Measurements from ENCODE around the gene SLC9A9. TPM values are rescaled to one million over a fixed set of nuclear protein-coding genes. Genes with fewer than 3 reads are reported as not detected.

SLC9A9 gene
- total RNA-seq, 1 experiment from 2014 or later = 1.4 TPM

DNA sequence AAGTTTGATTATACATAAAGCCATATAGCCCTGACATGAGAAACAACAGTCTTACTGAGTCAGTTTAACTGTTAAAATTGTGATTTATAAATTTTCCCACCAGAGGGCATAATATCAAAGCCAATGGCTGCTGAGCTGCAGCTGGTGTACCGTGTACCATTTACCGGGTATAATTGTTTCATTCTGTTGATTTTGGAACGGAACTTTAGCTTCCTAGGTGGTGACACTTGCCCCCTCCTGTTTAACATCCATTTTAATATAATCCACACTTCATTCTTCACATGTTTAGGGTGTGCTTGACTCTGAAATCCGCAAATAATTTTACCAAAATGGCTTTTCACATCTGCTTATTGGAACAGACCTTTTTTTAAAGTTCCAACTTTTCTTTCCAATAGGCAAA, 72.8 kb downstream of the SLC9A9 start:
- H3K27me3 ChIP-seq (replicated peaks; ENCODE audit: insufficient read depth, low read depth, low read length, poor library complexity) = no peaks in the 10 kb centered on the region
- no peak for TF ChIP-seq EZH2 (IDR thresholded peaks at IDR 0.05; ENCODE audit: borderline replicate concordance, low read depth, low read length, poor library complexity, severe bottlenecking)
- TF ChIP-seq CTCF (conservative IDR thresholded peaks at IDR 0.05; ENCODE audit: low read depth, low read length) = peak; percentile 64
- no TSS peak for BruUV-seq (replicated peaks)
- H3K4me1 ChIP-seq (ENCODE audit: insufficient read depth, low read length, poor library complexity, severe bottlenecking) = no peaks in the 10 kb centered on the region
- peak; percentile 56 for DNase-seq (ENCODE audit: low spot score)
- ChIA-PET CTCF (no interaction called here), POLR2A (ENCODE audit: low non-redundant PET) (no interaction called here)
- H3K9me3 ChIP-seq (ENCODE audit: low read depth, low read length, poor library complexity, severe bottlenecking) = no peaks in the 10 kb centered on the region
- no peaks in the 10 kb centered on the region for H3K36me3 ChIP-seq (ENCODE audit: insufficient read depth, low read length, poor library complexity, severe bottlenecking)
- intact Hi-C loops (cut with micrococcal nuclease; ENCODE audit: unreplicated experiment) = loop anchor here (5.0 kb wide), 1 partner anchor 177 kb away; no protein-coding TSS in a partner anchor
- H3K4me3 ChIP-seq (ENCODE audit: low read depth, low read length, poor library complexity, severe bottlenecking) = no peak overlapping the region
- H3K27ac ChIP-seq (ENCODE audit: low read depth, low read length, poor library complexity, severe bottlenecking) = no peak overlapping the region

DNA sequence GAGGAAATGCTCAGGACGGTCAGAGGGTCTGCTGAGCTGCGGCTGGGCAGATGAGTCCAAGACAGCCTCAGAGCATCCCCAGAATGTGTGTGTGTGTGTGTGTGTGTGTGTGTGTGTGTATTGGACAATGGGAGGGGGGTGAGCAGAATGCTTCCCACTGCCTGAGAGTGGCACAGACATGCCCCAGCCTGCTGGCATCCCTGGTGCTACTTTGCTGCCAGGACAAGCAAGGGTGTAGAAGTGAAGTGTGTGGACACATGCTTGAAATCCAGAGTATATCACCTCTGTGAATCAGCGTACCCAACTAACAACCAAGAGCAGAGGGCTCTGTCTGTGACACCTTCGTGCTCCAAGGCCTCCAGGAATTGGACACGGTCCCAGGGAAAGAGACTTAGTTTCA, 76.3 kb downstream of the SLC9A9 start:
- H3K4me3 ChIP-seq (ENCODE audit: low read depth, low read length, poor library complexity, severe bottlenecking) = no peak overlapping the region
- H3K27me3 ChIP-seq (replicated peaks; ENCODE audit: insufficient read depth, low read depth, low read length, poor library complexity) = no peaks in the 10 kb centered on the region
- H3K9me3 ChIP-seq (ENCODE audit: low read depth, low read length, poor library complexity, severe bottlenecking) = no peaks in the 10 kb centered on the region
- DNase-seq (ENCODE audit: low spot score) = no peak
- CTCF ChIA-PET = interaction anchor here (0.5 kb wide), 1 partner anchor 693 kb away, joined by 3 read pairs; no protein-coding TSS in a partner anchor
- H3K27ac ChIP-seq (ENCODE audit: low read depth, low read length, poor library complexity, severe bottlenecking) = no peak overlapping the region
- no peaks in the 10 kb centered on the region for H3K4me1 ChIP-seq (ENCODE audit: insufficient read depth, low read length, poor library complexity, severe bottlenecking)
- no TSS peak for BruUV-seq (replicated peaks)
- no peaks in the 10 kb centered on the region for H3K36me3 ChIP-seq (ENCODE audit: insufficient read depth, low read length, poor library complexity, severe bottlenecking)
- POLR2A ChIA-PET (ENCODE audit: low non-redundant PET) = no interaction called here
- intact Hi-C loops (cut with micrococcal nuclease; ENCODE audit: unreplicated experiment) = no loop called here
- no peak for TF ChIP-seq EZH2 (IDR thresholded peaks at IDR 0.05; ENCODE audit: borderline replicate concordance, low read depth, low read length, poor library complexity, severe bottlenecking)
- TF ChIP-seq CTCF (conservative IDR thresholded peaks at IDR 0.05; ENCODE audit: low read depth, low read length) = no peak

GRCh38 chr3:143771258-143771657, 77.0 kb downstream of the SLC9A9 start:
- no TSS peak for BruUV-seq (replicated peaks)
- intact Hi-C loops (cut with micrococcal nuclease; ENCODE audit: unreplicated experiment) = no loop called here
- no peak for DNase-seq (ENCODE audit: low spot score)
- POLR2A ChIA-PET (ENCODE audit: low non-redundant PET) = no interaction called here
- no peaks in the 10 kb centered on the region for H3K27me3 ChIP-seq (replicated peaks; ENCODE audit: insufficient read depth, low read depth, low read length, poor library complexity)
- TF ChIP-seq EZH2 (IDR thresholded peaks at IDR 0.05; ENCODE audit: borderline replicate concordance, low read depth, low read length, poor library complexity, severe bottlenecking) (no peak), CTCF (conservative IDR thresholded peaks at IDR 0.05; ENCODE audit: low read depth, low read length) (no peak)
- no peaks in the 10 kb centered on the region for H3K4me1 ChIP-seq (ENCODE audit: insufficient read depth, low read length, poor library complexity, severe bottlenecking)
- H3K27ac ChIP-seq (ENCODE audit: low read depth, low read length, poor library complexity, severe bottlenecking) = no peak overlapping the region
- H3K36me3 ChIP-seq (ENCODE audit: insufficient read depth, low read length, poor library complexity, severe bottlenecking) = no peaks in the 10 kb centered on the region
- CTCF ChIA-PET = no interaction called here
- H3K9me3 ChIP-seq (ENCODE audit: low read depth, low read length, poor library complexity, severe bottlenecking) = no peaks in the 10 kb centered on the region
- no peak overlapping the region for H3K4me3 ChIP-seq (ENCODE audit: low read depth, low read length, poor library complexity, severe bottlenecking)
